GM18508 (cell line): ENCODE results near the gene KHDC4.
"Not testable (repeated sequence)": the region's sequence is repeated elsewhere in the genome, so short reads cannot be mapped to it uniquely, and the experiment has no call there.

Experiments
- ATAC-seq: cut with Tn5 transposase; IDR thresholded peaks from one replicate; pipeline ENCODE4 v1.9.1; 2021; ENCODE audit warnings: moderate number of reproducible peaks; ENCODE audit not compliant: insufficient read depth, unreplicated experiment

The KHDC4 gene

DNA sequence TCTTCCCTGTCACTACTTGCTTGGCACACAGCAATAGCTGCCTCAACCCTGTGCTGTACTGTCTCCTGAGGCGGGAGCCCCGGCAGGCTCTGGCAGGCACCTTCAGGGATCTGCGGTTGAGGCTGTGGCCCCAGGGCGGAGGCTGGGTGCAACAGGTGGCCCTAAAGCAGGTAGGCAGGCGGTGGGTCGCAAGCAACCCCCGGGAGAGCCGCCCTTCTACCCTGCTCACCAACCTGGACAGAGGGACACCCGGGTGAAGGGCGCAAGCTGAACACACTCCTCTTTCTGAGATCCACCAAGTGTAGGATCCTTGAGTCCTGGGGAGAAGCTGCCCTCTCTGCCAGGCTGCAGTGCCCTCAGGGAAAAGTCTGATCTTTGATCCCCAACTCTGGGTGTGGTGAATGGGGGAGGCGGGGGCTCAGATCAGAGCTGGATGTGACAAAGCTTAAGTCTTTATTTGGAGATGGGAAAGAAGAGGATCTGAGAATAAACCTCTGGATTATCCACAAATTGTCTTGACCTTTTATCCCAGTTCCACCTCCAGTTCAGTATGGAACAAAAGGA is 8.4 kb upstream of the KHDC4 start:
- ATAC-seq: no peak

GRCh38 chr1:155941845-155942531 is 7.8 kb upstream of the KHDC4 start:
- no peak for ATAC-seq

GRCh38 chr1:155940993-155941844 is 7.0 kb upstream of the KHDC4 start, which contains the start of gene RXFP4:
RXFP4 (plus strand) TSS chr1:155941638; CDS start chr1:155941710, 72 bp downstream.
- ATAC-seq: no peak

- no peak for ATAC-seq
Measured at GRCh38 chr1:155940482-155940992, 6.3 kb upstream of the KHDC4 start.

DNA sequence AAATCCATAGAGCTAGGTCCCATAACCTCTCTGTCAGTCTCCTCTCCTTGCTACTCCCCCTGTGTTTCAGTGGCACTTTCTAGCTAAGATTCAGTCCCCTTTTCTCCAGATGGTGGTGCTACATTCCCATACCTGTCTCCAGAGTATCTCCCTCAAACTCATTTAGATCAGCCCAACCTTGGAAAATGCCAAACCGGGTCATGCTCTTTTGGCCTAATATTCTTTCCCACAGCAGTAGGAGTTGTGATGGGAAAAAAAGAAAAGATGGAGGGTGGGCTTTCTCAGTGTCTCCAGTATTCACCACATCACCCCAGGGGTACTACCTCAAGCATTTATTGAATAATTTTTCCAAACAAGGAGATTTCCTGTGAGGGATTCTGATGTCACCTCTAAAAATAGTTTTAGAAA is 4.0 kb upstream of the KHDC4 start:
- no peak for ATAC-seq

DNA sequence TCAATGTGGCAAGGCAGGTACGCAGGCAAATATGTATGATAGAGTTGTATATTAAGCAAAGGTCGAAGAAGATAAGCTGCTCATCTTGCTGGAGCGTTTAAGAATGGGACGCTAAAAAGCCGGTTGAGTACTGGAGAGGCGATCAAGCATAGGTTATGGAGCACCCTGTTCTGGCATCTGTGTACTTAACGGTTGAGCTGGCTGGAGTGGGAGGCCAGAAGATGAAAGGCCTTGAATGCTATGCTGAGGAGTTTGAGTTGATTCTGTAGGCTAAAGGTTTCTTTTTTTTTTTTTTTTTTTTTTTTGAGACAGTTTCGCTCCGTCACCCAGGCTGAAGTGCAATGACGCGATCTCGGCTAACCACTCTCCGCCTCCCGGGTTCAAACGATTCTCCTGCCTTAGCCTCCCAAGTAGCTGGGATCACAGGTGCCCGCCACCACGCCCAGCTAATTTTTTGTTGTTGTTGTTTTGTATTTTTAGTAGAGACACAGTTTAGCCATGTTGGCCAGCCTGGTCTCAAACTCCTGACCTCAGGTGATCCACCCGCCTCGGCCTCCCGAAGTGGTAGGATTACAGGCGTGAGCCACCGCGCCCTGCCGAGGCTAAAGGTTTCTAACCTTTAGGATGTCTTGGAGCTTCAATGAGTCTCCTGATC is 850 bp upstream of the KHDC4 start:
- no peak for ATAC-seq

- ATAC-seq: no peak
Measured at GRCh38 chr1:155933591-155934096, 569 bp downstream of the KHDC4 start.

DNA sequence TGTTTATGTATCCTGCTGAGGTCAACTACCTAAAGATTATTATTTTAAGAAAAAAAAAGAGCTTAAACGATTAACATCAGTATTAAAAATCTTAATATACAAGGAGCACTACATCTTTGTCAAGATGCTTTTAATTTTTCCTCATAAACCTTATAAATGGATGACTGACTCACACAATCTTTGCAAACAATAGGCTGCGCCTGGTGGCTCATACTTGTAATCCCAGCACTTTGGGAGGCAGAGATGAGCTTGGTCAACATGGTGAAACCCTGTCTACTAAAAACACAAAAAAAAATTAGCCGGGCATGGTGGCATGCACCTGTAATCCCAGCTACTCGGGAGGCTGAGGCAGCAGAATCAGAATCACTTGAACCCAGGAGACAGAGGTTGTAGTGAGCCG is 1.7 kb downstream of the KHDC4 start:
- ATAC-seq: no peak

GRCh38 chr1:155932081-155932480 is 2.1 kb downstream of the KHDC4 start:
- ATAC-seq: no peak

DNA sequence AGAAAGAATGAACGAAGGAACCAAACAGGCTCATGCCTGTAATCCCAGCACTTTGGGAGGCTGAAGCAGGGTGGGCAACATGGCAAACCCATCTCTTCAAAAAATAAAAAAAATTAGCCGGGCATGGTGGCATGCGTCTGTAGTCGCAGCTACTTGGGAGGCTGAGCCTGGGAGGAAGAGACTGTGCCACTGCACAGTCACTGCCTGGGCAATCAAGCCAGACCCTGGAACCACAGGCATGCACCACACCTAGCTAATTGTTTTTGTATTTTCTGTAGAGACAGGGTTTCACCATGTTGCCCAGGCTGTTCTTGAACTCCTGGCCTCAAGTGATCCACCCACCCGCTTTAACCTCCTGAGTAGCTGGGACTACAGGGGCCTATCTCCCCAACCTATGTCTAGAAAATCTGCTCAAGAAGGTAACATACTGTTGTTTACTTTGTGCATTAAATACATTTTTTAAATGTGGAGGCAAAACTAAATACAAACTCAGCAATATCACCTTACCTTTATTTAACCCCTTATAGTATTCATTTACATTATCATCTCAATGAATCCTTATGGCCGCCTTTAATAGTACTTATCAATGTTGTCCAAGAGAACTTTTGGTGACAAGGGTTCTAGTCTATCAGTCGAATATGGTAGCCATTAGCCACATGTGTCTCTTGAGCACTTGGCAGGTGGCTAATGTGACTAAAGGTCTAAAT is 2.7 kb downstream of the KHDC4 start:
- no peak for ATAC-seq

- not testable (repeated sequence) for ATAC-seq
Measured at GRCh38 chr1:155930725-155931124, 3.5 kb downstream of the KHDC4 start.

DNA sequence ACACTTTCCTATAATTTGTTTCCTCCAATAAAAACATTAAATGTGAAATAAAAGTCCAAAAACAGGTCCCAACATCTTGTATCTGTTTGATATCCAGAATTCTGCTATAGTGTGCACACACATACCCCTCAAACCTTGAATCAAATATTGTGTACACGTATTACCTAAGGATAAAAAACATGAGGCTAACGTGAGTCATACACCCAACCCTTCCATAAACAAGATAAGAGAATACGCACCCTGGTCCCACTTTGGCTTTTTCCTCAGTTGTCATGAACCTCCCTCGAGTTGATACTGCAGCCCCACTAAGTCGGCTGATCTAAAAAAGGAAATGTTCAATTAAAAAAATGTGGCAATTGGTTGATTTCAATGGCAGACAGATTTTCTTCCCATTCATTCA is 5.2 kb downstream of the KHDC4 start:
- ATAC-seq: no peak

GRCh38 chr1:155925506-155925905 is 8.7 kb downstream of the KHDC4 start:
- no peak for ATAC-seq

- ATAC-seq: no peak
Measured at GRCh38 chr1:155920717-155921116, 13.5 kb downstream of the KHDC4 start.

DNA sequence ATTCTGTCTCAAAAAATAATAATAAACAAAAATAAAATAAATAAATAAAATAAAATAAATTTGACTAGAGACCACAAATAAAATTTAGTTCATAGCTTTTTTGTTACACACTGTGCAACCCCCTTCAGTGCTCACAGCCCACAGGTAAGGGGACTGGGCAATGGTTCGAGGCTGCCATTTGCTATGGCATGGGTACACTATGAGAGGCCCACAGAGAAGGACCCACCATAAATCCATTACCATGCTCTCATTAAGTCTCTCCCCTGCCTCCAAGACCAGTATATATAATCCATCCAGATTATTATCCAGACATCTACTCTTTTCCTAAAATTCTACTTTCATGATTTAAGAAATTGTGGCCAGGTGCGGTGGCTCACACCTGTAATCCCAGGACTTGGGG is 14.4 kb downstream of the KHDC4 start:
- no peak for ATAC-seq

- ATAC-seq: no peak
Measured at GRCh38 chr1:155918660-155919059, 15.6 kb downstream of the KHDC4 start.

DNA sequence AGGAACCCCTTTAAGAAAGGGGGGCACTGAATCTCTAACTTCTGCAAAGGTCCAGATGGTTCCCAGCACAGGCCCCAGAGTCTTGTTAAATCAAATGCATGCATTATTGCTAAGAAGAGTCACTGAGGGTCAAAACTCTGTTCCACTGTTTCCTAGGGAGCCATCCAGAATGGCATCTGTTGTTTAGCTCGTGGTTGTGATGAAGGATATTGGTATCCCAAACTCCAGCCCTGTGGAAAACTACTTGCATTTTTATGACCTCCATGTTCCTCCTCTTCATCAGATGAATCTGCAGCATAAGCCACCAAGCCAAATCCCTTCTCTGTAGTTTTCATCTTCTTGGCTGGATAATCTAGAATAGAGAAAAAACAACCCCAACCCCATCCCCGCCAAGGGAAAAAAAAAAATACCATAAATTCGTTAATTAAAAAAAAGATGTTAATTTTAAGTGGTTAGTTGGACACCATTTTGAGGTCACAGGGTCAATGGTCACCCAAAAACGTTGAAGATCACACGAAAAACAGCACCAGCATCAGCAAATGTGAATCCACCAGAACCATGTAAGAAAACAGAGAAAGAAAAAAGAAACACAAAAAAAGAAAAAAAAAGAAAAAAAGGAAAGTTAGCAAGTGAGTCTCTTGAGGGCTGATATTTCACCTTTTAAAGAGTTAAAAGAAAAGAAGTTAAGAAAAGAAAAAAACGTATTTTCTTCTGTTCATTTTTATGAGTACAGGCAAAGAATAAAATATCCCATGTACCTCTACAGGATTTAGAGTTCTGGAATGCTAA is 20.1 kb downstream of the KHDC4 start:
- ATAC-seq: no peak

- no peak for ATAC-seq
Measured at GRCh38 chr1:155912056-155912536, 22.1 kb downstream of the KHDC4 start.
